CD4-positive, alpha-beta T cell treated with Interleukin-10 for 1 hour (primary cell): ENCODE measurements around the gene INSIG2.

Experiments
- DNase-seq: peaks from one replicate; pipeline ENCODE4 v3.0.0-alpha.2; 2020

The INSIG2 gene

DNA sequence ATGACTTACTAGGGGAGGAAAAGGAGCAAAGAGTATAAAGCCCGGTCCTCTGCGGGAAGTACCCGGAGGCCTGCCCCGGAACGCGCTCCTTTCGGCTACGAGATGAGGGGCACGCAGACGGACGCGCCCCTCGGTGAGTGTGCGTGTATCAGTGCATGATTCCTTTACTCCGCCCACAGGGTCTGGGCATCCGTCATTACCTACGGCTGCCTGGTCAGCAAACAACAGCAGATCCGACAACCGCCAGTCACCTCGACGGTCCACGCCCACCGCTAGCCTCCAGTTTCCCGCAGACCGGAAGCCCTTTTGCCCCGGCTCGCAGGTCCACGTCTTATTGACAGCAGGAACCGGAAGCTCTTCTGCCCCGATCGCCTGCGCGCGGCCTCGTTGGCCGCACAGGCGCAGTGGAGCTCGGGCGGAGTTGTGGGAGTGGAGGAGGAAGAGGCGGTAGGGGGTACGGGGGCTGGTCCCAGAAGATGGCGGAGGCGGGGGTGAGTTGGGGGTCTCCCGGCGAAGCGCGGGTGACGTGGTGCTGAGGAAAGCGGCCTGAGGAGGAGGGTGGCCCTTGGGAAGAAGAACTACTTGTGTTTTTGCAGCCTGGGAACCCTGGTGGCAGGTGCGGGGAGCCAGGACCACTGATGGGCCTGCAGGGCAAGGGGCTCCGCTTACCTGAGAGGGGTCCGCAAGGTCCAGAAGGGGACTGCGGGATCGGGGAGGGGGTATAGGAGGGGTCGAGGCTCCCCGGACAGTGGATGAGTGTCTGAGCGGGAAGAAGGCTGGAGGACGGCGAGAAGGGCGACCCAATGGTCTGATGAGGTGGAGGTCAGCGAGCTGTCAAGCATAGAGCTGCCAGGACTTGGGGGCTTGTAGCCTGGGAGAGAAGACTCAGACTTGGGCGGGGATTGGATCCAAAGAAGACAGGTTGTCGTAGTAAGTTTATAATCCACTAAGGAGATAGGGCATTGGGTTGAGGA is at the start of gene INSIG2:
TSS of gene INSIG2 (plus strand) at position 421 of the 974 bp plus-strand sequence. CDS start 8,086 bp downstream, outside the sequence.
- peak; percentile 93 for DNase-seq

DNA sequence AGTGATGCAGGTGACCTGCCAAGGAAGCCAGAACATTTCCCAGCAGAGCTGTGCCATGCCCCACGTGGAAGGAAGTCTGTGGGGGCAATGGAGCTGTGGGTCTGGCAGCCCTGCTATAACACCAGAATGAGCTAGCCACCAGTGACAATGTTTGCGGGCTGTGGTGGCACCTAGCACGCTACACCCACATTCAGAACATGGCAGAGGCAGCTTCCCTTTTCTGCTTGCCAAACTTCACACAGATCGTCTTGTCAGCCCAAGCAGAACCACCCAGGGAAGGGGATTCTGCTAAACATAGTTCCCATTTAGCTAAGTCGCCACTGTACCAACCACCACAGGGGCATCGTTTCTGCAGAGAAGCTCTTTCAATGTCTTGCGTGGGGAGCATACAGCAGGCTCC is 47.4 kb upstream of the INSIG2 start:
- DNase-seq = no peak

DNA sequence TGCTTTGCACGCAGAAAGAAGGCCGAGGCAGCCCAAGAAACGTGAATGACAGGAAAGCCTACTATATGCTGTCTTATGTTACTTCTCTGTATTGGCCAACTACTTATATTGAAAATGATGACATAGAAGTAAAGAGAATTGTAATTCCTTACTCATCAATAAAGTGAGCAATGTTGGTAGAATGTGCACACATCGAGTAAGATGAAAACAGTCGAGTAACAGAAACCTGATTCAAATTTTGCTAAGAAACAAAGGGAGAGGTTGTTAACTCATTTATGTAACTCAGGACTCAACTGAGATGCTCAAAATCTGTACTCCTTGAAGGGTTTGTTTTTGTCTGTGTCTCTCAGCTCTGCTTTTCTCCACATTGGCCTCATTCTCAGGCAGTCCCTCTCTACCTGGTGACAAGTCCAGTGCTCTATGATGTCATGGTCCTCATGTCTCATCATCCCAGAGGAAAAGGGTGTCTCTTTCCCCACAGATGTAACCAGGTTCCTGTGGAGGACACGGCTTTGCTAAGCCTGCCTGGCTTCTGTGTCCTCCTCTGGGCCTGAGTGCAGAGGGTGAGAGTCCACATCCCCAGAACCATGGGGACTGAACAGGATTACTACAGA is 44.1 kb upstream of the INSIG2 start:
- no peak for DNase-seq

DNA sequence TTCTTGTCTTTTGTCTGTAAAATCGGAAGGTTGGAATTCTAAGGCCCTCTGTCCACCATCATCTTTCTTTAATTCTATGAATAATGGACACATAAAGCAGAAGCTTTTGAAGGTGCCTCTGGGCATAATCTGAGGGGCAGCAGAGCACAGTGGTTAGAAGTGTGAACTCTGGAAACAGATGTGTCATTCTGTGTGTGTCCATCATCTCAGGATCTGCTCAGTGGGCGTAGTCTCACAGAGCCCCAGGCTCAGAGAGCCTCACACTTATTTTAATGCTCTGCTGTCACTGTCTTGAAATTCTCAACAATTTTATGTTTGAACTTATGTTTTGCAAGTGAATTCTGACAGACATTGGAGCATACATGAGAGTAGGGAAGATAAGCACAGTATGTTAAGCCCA is 43.4 kb upstream of the INSIG2 start:
- DNase-seq = no peak

DNA sequence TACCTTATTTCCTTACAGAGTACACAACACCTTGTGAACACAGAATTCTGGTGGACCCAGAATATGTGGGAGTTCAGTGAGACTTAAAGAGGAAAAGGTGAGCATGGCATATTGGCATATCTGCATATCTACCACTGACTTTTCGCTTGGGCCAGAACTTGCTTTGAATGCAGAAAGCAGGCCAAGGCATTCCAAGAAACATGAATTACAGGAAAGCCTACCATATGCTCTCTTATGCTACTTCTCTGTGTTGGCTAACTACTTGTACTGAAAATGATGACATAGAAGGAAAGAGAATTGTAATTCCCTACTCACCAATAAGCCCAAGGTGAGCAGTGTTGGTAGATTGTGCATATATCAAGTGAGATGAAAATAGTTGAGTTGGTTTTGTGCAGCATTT is 43.0 kb upstream of the INSIG2 start:
- no peak for DNase-seq

DNA sequence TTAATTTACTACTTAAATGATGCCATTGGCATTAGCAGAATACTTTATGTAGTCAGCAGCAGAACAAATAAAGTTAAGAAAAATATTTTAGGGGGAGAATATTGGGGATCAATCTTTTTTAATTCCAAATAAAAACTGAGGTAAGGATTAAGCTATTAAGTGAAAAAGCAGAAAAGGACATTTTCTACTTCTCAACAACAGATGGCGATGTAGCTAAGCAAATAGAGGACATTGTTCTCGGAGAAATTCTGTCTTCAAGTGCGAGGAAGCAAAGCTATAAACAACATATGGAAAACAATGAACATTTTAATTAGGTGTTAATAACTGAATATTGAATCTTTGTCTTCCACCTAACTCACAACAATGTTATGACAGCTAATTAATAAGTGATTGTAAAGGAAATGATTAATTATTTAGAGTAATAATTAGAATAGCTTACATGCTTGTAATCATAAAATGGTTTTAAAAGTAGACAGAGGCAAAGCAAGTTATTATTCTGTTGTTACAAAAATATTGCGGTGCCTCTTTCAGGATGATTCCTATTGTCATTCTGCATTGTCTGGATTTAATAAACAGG is 41.5 kb upstream of the INSIG2 start:
- DNase-seq = peak; percentile 38

DNA sequence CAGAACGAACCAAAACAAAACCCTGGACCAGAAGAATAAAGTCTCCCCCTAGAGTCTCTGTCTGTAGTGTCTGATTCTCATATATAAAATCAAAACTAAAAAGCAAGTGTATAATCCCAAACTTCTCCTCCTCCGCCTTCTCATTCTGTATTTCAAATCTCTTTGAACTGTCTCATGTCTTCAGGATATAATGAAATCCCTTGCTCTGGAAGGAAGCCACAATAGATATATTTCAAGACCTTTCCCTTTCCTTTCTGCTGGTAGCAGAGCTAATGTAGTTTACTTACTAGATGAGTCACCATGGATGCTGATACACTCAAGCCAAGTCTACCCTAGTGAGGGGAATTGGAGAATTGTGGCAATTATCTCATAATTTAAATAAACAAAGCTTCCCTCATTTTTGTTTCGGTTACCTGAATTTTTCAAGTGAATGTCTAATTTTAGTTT is 40.9 kb upstream of the INSIG2 start:
- DNase-seq = no peak

DNA sequence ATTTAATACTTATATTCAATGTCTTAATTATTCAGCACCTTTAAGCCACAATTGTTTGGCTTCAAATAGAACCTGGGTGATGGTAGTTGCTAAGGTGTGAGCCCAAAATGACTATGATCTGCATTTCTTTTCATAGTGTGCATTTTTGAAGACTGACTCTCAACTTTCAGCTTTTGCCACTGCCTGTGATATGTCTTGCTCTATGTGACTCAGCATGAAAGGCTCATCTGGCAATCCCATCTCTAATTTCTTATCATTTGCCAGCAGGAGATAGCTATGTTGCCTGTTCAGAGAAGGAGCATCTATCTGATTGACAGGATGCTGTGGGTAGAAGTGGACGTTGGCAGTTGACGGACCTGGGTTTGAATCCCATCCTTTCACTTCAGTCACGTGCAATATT is 39.9 kb upstream of the INSIG2 start:
- DNase-seq = no peak

DNA sequence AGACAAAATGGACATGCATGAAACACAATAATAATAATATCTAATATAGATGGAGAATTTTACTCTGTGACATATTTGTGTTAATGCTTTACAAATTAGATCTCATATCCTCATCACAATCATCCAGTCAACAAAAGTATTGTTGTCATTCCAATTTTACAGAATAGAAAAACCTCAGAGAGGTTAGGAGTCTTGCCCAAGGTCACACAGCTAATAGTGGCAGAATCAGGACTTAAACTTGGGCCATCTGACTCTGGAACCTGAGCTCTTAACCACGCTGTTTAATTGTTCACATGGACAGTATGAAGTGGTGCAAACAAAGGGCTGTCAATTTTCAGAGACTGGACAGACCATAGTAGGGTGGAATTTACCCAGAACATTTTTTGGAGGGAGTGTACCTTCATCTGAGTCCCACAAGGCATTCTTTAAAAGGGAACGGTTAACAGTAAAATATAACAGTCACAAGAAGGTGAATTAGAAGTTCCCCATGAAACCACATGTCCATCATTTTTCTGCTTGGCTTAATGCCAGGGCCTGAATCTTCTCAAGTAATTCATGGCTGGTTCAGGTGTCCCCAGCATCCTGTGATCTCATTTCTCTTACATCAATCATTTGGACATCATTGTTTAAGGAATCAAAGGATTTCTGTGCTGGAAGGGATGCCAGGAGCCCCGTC is 39.0 kb upstream of the INSIG2 start:
- no peak for DNase-seq

DNA sequence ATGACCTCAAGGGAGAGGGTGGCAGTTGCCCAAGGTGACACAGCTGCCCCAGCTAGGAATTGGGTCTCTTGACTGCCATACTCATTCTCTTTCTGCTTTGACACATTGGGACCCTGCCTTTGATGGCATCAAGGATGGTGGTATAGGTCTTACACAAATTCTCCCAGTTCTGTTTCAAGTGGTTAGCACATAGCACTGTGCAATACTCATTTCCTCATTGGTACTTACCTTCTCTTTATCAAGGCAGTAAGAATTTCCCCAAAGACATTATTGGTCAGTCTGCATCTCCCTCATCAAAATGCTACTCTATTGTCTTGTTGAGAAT is 38.5 kb upstream of the INSIG2 start:
- no peak for DNase-seq

DNA sequence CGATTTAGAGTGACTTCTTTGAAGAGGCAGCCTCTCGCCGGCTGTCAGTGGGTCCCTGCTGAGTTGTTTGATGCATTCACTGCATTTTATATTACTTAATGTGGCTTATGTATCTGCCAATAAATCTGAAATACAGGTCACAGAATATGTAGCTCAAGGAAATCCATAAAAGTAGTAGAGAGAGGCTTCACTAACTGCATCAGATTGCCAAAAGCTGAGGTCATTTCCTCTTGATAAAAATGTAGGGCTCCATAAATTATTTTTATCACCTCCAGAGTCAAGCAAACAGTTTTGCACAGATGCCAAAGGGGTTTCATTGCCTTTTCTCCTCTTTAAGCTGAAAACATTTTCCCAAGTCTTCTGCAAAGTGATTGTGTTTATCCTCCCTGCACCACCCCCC is 37.9 kb upstream of the INSIG2 start:
- no peak for DNase-seq

DNA sequence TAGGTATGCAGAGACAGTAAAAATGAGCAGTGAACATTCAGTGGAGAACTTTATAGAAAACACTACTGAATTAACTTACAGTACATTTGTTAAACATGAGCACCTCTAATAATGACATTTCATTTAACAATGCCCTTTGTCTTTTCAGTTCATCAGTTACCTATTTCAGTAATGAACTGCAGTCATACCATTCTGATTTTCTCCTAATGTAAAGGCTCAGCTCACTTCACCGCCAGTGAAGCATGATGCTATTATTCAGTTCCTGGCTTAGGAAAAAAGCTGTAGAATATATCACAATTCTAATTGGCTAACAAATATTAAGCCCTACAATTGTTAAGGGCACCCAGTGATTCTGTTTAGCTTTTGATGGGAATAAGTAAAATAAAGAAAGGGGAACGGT is 37.3 kb upstream of the INSIG2 start:
- no peak for DNase-seq

DNA sequence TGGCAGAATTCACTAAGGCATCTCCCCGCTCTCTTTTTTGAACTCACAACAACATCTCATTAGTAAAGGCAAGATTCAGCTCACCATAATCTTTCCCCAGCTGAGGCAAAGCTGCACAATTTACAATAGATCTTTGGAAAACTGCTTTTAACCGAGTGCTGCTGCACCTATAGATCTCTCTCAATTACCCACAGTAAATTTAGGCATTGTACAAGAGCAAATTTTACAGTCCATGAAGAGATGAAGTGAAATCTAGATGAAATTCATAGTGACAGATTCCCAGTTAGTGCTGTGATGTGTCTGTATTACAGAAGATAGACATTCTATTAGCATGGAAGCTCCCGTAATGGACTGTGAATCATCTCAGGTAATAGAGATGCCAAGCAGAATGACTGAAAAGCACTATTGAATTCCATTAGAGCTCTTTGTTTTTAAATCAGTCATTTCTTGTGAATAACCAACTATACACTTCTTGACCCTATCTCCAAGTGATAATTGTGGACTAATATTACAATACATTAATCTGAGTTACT is 36.4 kb upstream of the INSIG2 start:
- DNase-seq = no peak

DNA sequence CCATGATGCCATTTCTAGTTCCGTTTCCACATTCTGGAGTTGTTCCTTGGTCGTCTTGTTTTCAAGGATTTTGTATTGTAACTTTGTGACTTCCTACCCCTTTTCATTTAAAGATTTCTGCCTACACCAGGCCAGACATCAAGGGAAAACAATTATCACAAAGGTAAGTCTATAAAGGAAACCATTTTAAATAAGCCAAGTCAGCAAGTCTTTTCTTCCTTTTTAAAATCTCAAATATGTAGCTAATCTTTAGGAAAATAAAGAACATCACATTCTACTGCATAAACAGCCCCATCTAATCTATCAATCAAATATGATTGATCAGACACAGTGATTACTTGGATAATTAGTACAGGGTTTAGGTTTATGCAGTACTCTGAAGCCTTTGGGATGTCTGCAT is 35.8 kb upstream of the INSIG2 start:
- no peak for DNase-seq

DNA sequence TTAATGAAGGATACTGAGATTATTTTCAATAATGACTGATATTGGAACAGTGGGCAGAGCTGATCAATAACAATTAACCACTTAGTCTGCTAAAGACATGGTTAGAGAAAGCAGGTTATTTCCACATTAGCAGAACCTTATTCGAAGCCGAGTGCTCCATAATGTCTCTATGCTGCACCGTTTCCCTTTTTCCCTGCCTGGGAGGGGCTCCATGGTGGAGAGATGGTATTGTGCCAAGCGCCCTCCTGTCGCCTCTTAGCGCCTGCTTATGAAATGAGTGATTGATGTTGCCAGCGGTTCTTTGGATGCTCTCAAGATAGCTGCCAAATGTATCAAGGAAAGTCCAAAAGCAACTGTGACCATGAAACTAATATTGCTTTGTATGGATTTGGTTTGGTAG is 34.6 kb upstream of the INSIG2 start:
- no peak for DNase-seq

DNA sequence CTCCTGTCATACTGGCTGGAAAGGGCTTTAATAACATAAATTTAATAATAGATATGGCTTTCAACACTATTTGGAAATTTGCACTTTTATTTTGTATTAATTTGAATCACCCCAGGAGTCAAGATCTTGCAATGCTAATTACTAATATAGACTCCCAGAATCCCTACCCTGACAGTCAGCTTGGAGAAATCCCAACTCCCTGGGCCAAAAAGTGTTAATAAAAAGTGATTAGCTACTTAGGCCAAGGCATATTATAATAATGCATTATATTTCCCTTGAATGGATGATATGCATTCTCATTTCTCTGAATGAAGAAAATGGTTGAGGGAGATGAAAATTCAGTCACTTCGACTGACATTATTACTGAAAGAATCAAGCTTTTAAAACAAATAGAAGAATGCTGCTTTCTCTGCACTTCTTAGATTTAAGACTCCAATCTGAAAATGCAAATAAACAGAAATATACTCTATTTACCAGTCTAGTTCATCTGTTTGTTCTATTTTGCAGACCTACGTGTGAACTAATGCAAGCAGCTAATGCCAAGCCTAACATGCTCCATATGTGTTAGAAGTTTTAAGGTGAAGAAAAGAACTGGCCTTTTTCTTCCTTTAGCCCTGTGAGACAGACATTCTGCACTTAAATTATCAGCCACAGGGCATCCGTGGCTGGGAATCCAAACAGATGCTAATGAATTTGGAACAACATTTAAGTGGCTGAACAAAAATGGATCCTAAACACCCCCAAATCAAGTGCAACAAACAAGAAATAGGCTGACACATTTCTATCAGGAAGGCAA is 33.9 kb upstream of the INSIG2 start:
- DNase-seq = no peak

DNA sequence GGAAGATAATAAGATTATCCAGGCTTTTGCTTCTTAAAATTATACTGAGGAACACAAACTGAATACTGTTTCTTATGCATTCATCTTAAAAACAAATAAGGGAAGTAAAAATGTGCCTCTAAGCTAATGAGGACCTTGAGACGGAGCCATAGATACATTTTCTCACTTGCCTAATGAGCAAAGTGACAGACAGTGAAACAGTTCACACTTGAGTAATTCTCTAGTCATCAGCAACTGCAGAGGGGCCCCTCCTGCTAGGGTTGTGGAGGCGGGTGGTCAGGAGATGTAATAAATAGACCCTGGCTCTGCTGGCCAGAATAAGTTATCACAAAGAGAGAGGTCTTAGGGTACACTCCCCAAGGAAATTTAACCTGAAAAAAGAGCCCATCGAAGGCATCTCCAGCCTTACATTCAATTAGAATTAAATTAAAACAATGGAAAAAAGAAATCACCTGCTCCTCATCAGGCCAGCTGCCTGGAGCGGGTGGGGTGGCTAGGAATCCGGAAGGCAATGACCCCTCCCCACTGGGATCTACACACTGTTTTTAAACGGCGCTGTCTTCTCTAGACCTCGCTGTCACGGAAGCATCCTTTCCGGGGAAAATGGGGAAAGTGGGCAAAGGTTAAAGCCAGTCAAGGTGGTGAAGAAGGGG is 32.6 kb upstream of the INSIG2 start:
- no peak for DNase-seq

DNA sequence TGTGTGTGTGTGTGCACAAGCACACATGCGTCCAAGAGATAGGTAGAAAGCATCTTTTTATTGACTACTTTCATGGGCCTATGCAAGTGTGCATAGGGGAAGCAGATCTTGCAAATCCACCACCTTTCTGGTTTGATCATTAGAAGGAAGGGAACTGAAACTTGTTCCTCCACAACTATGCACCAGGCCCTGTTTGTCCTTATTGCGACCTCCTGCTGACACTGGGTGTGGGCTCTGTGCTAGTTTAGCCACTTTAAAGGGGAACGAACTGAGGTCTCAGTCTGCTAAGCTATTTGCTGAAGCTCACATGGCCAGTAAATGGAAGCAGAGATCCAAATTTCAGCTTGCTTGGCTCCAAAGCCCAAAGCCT is 32.1 kb upstream of the INSIG2 start:
- DNase-seq = peak; percentile 6

DNA sequence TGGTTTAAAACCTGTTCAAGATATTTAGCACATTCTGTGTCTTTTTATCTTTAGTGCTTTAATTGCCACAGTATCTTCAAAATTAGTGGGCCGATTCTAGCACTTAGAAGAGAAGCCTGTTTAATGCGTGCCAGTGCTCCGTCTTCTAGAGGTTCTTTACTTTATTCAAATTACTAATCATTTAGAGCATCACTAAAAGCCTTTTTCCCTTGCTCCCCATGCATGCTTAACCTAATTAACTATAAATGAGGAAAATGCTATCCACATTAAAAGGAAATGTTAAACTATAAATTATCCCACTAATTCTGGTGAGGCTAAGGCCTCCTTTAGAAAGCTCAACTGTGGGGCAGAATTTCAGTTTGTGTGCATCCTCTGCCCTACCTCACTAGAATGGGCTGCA is 31.5 kb upstream of the INSIG2 start:
- DNase-seq = no peak

DNA sequence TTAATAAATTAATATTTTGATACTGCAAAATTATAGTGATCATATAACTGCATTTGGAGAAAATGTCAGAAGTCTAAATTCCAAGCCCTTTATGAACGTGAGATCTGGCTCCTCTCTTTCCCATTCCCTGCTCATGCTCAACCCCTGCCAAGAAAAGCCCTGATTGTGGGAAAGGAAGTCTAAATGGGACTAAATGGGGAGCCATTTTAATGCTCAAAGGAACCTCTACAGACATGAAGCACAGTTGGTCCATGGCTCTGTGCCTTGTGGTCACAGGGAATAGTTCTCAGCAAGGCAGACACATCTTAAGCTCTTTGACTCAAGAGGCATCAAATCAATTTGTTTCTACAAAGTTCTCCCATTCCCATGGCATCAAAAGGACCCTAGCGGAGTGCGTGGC is 29.3 kb upstream of the INSIG2 start:
- DNase-seq = no peak

DNA sequence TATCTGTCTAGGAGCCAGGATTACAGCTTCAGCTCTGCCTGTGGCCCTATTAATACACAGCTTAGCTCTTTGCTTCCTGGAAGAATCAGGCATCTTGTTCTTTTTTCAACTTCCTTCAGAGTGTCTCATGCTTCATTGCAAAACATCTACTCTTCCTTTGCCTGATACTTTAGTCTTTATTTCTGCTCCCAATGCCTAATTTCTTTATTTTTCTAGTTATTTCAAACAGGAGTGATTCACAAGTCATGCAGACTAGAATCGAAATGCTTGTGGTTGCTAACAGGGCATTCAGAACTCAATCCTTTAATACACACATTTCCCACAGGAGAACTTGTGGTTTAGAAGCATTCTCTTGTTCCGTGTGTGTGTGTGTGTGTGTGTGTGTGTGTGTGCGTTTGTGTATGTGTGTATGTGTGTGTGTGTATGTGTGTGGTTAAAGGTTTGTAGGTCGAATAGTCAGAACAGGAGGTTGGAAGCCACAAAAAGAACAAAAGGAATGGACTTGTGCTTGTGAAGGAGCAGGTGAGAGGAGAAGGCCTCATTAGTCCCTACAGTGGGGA is 28.3 kb upstream of the INSIG2 start:
- no peak for DNase-seq
